HG02840 (cell line): Measurements from ENCODE around the gene CCDC47.
A peak's percentile ranks its signal among the peaks of the same experiment; 100 is the strongest.
"Not testable (repeated sequence)": the region's sequence is repeated elsewhere in the genome, so short reads cannot be mapped to it uniquely, and the experiment has no call there.

Experiments used
- ATAC-seq: cut with Tn5 transposase; IDR thresholded peaks from one replicate; pipeline ENCODE4 v1.9.1; 2021; ENCODE audit warnings: mild to moderate bottlenecking, moderate library complexity, moderate number of reproducible peaks; ENCODE audit not compliant: unreplicated experiment, low FRiP score

Gene CCDC47

GRCh38 chr17:63741143-63741407 lies 32.3 kb downstream of the CCDC47 start:
- peak; percentile 25 for ATAC-seq

- ATAC-seq, result no peak
Observed at GRCh38 chr17:63740464-63741142, 32.8 kb downstream of the CCDC47 start.

DNA sequence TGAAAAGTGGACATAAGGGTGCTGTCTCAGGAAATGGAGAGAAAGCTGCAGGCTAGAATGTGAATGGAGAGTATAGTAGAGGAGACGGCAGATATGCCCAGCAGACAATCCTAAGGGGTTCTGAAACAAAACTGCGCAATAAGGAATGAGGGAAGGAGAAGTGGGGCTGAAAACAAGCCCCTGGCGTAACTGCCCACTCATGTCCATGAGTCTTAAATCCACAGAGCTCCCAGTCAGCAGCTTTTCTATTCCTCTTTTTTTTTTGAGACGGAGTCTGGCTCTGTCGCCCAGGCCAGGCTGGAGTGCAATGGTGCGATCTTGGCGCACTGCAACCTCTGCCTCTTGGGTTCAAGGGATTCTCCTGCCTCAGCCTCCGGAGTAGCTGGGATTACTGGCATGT lies 37.7 kb downstream of the CCDC47 start:
- no peak for ATAC-seq

GRCh38 chr17:63722403-63722802 lies 51.0 kb downstream of the CCDC47 start:
- ATAC-seq, result no peak

DNA sequence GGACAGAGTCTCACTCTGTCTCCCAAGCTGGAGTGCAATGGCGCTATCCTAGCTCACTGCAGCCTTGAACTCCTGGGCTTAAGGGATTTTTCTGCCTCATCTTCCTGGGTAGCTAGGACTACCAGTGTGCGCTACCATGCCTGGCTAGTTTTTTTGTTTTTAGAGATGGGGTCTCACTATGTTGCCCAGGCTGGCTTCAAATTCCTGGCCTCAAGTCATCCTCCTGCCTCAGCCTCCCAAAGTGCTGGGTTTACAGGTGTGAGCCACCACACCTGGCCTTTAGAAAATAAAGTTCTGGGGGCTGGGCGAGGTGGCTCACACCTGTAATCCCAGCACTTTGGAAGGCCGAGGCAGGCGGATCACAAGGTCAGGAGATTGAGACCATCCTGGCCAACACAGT lies 53.2 kb downstream of the CCDC47 start:
- not testable (repeated sequence) for ATAC-seq

GRCh38 chr17:63718988-63719387 lies 54.4 kb downstream of the CCDC47 start:
- ATAC-seq, result no peak

DNA sequence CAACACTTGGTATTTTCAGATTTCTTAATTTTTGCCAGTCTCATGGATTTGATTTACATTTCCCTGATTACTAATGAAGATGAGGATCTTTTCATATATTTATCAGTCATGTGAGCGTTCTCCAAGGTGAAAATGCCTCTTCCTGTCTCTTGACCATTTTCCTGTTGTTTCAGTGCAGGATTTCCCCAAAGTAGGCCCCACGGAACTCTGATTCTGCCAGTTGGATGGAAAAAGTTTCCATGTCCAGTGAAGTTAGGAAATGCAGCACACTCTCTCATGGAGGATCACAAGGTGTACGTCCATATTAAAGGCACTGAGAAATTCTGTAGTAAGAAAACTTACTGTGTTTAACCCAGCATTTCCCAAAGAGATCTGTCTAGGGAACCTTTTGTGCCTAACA lies 57.0 kb downstream of the CCDC47 start:
- ATAC-seq, result no peak

DNA sequence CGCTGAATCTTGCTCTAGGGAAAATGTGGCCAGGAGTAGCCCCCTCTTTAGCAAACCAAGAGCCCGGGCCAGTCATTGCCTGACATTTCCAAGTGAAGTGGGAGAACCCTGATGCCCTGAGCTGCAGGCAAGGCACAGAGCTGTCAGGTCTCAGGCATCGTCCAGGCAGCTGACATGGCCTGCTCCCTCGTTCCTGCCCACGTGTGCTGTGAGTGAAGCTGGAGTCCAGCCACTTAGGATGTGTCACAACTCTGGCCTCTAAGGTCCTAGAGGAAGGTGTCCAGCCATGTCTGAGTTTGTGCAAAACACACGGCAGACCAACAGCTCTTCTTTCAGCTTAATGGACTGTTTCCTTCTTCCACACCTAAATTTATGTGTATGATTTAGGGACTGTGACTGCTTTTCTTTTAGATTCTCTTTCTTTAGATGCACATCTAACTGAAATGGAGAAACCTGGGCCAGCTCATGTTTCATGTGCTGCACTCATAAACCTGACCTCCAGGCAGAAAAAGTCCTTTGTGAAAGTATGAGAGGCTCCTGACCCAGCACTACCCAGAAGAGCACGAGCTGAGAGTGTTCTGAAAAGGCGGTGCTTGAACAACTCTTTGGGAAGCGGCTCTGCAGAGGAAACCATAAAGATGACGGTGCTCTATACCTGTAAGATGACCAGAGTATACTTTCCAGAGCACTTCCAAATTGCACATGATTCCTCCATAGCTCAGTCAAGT lies 58.7 kb downstream of the CCDC47 start:
- no peak for ATAC-seq

DNA sequence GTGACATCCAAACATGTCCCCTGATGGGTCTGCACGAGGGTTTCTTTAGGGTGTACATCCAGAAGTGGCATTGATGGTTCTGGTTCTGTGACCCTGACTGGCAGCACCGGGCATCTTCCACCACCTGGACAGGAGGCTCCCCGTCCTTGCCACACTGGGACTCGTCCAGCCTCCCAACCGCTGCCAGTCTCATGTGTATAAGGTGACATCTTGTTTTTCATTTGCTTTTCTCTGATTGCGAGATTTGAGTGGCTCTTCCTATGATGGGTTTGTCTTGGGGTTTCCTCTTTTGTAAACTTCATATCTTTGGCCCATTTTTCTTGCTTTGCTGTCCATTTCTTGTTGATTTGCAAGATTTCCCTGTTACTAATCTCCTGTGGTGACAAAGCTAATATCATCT lies 64.3 kb downstream of the CCDC47 start:
- no peak for ATAC-seq

DNA sequence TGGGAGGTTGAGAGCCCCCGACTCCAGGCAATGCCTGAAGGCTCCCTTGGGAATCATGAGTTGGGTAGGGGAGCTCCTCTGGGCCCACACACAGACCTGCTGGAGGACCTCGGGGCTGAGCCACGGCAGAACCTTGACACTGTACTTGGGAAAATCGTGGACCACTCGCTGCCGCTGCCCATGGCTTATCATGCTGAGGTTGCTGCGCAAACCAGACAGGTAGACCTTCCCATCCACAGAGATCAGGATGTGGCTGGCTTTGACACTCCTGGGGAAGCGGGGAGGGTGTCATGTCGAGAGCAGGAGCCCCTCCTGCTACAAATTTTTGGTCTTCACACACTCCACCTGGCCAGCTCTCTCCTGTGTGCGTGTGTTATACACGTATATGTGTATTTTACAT lies 66.2 kb downstream of the CCDC47 start:
- no peak for ATAC-seq

- no peak for ATAC-seq
Observed at GRCh38 chr17:63706336-63707082, 66.9 kb downstream of the CCDC47 start.

DNA sequence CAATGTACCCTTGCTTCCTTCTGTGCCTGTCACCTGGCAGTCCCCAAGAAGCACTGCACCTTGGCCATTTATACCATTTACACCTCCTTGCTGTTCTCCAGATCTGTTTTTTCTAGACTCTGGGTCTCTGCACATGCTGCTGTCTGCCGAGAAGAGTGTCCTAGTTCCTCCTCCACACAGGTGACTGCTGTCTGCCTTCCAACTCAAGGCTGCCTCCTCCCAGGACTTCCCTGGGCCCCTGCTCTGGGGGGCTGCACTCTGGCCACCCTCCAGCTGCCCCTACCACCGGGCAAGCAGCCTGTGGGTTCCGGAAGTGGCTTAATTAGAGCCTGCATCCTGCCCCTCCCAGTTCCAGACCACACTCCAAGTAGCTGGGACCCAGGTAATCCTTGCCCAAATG lies 67.7 kb downstream of the CCDC47 start:
- no peak for ATAC-seq

GRCh38 chr17:63704836-63705235 lies 68.6 kb downstream of the CCDC47 start:
- no peak for ATAC-seq

DNA sequence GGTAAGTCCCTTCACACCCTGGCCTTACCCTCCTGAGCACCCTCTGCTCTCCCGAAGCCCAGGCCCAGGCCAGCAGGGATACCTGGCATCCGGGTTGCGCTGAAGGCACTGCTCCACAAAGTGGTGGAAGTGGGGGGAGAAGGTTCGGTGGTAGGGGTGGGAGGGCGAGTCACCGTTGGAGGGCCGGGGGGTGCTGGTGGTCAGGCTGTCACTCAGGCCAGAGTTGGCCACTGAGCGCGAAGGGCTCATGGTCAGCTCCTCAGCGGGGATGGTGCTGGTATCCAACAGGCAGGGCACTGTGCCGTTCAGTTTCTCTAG lies 69.2 kb downstream of the CCDC47 start:
- ATAC-seq, result no peak

DNA sequence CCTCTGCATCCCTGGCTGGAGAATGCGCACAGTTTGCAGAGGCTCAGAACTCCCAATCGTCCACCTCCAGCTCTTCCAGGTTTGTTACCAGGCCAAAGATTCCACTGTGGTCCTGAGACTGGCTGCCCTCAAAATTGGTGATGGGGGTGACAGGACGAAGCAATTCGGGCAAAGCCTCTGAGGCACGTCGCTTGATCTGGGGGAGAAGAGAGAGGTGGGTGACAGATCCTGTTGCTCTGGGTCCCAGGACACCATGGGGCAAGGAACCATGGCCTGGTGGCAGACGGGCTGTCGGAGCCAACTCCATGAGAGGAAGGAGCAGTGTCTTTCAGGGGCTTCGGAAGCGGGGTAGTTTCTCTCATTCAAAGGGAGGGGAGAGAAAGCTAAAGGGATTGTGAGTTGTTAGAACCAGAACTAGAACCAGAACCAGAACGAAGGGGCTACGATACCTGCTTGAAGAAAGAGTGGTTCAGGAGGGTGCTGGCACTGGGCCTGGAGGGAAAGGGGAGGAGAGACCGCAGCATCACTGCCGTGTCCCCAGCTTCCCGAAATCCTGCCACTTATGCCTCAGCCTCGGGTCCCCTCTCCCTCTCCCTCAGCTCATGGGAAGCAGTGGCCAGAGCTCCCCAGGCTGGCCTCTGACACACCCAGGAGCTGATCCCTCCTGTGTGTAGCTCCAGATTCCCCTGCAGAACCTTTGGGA lies 69.7 kb downstream of the CCDC47 start:
- no peak for ATAC-seq

DNA sequence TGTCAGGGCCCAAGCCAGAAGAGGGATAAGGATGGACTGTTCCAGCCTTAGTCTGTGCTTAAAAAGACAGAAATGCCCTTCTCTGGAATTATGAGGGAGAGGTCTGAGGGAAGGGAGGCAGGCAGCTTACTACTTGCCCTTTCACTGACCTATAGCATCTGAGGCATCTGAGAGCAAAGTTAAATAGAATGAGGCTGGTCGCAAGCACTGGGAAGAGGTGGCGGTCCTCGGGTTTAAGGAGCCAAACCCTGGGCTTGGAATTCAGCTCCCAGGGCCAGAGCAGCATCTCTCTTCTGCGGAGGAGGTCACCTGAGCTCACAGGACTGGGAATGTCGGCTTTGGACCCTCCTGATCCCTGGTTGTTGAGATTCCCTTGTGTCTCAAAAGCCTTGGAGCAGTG lies 70.4 kb downstream of the CCDC47 start:
- ATAC-seq, result no peak

GRCh38 chr17:63702721-63703015 lies 70.7 kb downstream of the CCDC47 start:
- ATAC-seq, result no peak

DNA sequence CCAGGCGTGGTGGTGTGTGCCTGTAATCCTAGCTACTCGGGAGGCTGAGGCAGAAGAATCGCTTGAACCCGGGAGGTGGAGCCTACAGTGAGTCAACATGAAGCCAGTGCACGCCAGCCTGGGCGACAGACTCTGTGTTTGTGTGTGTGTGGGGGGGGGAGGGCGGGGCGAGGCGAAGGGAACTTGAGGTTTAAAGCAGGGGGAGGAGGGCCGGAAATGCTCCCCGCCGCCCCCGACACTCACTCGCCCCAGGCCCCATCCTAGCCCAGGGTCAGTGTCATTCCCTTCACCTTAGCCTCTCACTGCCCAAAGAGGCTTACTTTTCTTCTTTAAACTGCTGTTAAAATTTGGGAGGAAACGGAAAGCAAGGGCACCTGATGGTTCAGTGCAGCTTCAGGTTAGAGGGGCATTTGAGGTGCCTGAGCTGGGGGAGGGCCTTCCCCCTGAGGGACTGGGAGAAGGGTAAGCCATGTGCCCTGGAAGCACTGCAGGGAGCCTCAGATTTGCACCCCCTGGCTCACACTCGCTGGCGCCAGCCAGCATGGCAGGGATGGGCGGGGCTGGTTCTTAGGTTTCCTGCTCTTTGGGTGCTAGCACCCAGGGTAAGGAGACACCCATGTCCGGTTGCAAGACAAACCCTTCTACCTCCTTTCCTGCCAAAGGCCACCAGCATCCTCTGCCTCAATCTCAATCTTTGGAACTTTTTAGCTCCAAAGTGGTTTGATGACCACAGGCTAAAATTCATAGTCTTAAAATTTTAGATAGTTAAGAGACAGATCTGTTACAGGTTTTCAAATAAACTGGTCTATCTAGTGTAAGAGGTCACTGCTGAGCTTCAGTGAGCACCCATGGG lies 71.3 kb downstream of the CCDC47 start:
- ATAC-seq, result no peak

GRCh38 chr17:63701456-63701820 lies 72.0 kb downstream of the CCDC47 start:
- ATAC-seq, result no peak

DNA sequence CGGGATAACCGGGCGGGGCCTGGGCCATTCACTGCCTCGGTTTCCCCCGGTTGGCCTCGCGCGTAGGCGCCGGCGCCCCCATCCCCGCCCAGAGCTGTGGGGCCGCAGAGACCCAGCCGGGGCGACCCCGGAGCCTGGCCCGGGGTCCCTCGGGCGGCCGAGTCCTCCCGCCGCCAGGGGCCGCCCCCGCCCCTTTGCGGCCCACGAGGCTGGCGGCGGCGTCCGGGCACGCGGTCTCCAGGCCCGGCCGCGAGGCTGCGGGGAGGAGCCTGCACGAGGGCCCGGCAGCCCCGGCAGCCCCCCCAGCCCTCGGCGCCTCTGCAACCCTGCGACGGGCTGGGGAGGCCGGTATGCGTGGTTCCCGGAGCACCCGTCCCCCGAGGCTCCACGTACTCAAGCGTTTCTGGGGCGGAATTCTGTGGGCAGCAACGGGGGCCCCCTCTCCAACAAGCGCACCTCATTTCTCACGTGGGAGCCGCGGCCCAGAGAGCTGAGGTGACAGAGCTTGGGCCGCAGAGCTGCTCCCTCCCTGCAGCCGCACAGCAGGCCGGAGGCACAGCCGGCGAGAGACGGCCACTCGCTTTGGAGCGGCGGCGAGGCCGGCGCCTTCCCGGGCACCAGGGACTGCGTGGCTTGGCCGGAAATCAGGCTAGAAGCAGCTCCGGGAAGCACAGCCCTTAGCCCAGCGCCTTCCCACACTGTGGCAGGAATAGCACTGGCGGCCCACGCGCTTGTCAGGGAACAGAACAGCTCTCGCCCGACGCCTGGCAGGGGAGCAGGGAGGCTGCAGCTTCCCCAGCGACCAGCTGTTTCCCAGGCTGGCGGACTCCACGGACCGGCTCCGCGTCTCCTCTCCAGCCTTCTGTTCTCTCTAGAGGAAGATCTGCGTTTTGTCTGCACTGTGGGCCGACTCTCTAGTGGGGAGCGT lies 72.6 kb downstream of the CCDC47 start:
- no peak for ATAC-seq
